ENCODE data around the gene SCAMP2.
"Not testable (repeated sequence)": the region's sequence is repeated elsewhere in the genome, so short reads cannot be mapped to it uniquely, and the experiment has no call there.

The SCAMP2 gene

DNA sequence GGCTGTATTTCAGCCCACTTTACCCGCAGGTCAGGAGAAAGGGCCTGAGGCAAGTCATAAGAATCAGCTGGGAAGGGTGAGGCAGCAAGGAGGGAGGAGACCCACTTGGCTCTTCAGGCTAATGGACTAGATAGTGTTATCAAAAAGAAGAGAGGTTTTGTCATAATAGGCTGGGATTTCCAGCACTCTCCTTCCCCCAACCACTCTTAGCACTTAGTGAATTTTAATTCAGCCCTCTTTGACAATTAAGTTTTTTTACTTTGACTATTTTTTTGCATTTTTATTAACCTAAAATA is 17.4 kb upstream of the SCAMP2 start:
- Histone ChIP-seq H3K36me3 (ENCODE audit: insufficient read depth) (no peaks in the 10 kb centered on the region; the same call in 1 of the 2 replicates), H3K4me3 (IDR thresholded peaks at IDR 0.05; ENCODE audit: insufficient read depth, low read depth, low read length) (no peak overlapping the region), H3K79me2 (ENCODE audit: insufficient read depth, low read depth) (no peaks in the 10 kb centered on the region), H3K4me2 (peak overlapping the region; percentile 66), H3K27ac (no peak overlapping the region), H2AFZ (ENCODE audit: low read depth) (peak overlapping the region; percentile 82; the same call in 1 of the 2 replicates), H3K4me1 (ENCODE audit: low read depth, poor library complexity, severe bottlenecking) (peaks cover 14% of the 10 kb centered on the region), H3K27me3 (ENCODE audit: insufficient read depth, low read depth) (no peaks in the 10 kb centered on the region), H4K20me1 (ENCODE audit: insufficient read depth) (no peaks in the 10 kb centered on the region), H3K9ac (peak overlapping the region; percentile 83; the same call in 1 of the 2 replicates)
- no peak for TF ChIP-seq CTCF (conservative IDR thresholded peaks at IDR 0.05; ENCODE audit: low read depth, low read length)

- Histone ChIP-seq H2AFZ (ENCODE audit: low read depth) (peak within 1 kb of the TSS; percentile 82), H3K36me3 (ENCODE audit: insufficient read depth) (no peaks in the 10 kb centered on the region; the same call in 1 of the 2 replicates), H3K27ac (0 out of 2 replicates have a peak within 1 kb of the TSS, but pooled peaks have one; percentile 25), H3K4me3 (IDR thresholded peaks at IDR 0.05; ENCODE audit: insufficient read depth, low read depth, low read length) (no peak within 1 kb of the TSS), H4K20me1 (ENCODE audit: insufficient read depth) (no peaks in the 10 kb centered on the region), H3K4me2 (peak within 1 kb of the TSS; percentile 66), H3K27me3 (ENCODE audit: insufficient read depth, low read depth) (no peaks in the 10 kb centered on the region), H3K4me1 (ENCODE audit: low read depth, poor library complexity, severe bottlenecking) (peaks cover 14% of the 10 kb centered on the region), H3K9ac (peak within 1 kb of the TSS; percentile 83), H3K79me2 (ENCODE audit: insufficient read depth, low read depth) (no peaks in the 10 kb centered on the region)
- no peak for TF ChIP-seq CTCF (conservative IDR thresholded peaks at IDR 0.05; ENCODE audit: low read depth, low read length)
Measured at GRCh38 chr15:74889883-74890664, 16.9 kb upstream of the SCAMP2 start, which contains the start of gene MPI. MPI (plus strand) TSS chr15:74890042; CDS start chr15:74890074, 32 bp downstream.

- Histone ChIP-seq H3K9ac (peak overlapping the region; percentile 83), H3K4me2 (peak overlapping the region; percentile 66; the same call in 1 of the 2 replicates), H3K27ac (no peak overlapping the region), H2AFZ (ENCODE audit: low read depth) (peak overlapping the region; percentile 82), H3K27me3 (ENCODE audit: insufficient read depth, low read depth) (no peaks in the 10 kb centered on the region), H4K20me1 (ENCODE audit: insufficient read depth) (no peaks in the 10 kb centered on the region), H3K79me2 (ENCODE audit: insufficient read depth, low read depth) (no peaks in the 10 kb centered on the region), H3K4me3 (IDR thresholded peaks at IDR 0.05; ENCODE audit: insufficient read depth, low read depth, low read length) (no peak overlapping the region), H3K4me1 (ENCODE audit: low read depth, poor library complexity, severe bottlenecking) (peaks cover 14% of the 10 kb centered on the region), H3K36me3 (ENCODE audit: insufficient read depth) (no peaks in the 10 kb centered on the region; the same call in 1 of the 2 replicates)
- TF ChIP-seq CTCF (conservative IDR thresholded peaks at IDR 0.05; ENCODE audit: low read depth, low read length): no peak
Measured at GRCh38 chr15:74889390-74889882, 16.3 kb upstream of the SCAMP2 start.

DNA sequence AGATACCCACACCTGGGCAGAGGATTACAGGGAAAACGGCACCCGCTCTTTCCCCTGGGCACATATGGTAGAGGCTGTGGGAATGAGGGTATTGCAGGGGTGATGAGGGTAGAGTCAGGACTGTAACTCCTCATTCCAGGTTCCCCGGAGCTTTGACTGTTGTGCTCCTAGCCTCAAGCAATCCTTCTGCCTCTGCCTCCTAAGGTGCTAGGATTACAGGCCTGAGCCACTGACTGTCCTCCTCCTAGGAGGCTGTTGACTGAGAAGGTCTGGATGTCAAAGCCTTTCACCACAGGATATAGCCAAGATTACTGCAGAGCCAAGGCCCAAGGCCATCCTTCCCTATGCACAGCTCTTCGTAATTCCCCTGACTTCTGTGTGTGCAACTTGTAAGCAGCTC is 15.6 kb upstream of the SCAMP2 start:
- H4K20me1 ChIP-seq (ENCODE audit: insufficient read depth): no peaks in the 10 kb centered on the region
- no peaks in the 10 kb centered on the region; the same call in 1 of the 2 replicates for H3K36me3 ChIP-seq (ENCODE audit: insufficient read depth)
- H3K4me3 ChIP-seq (IDR thresholded peaks at IDR 0.05; ENCODE audit: insufficient read depth, low read depth, low read length): no peak overlapping the region
- H3K4me2 ChIP-seq: no peak overlapping the region
- no peak for TF ChIP-seq CTCF (conservative IDR thresholded peaks at IDR 0.05; ENCODE audit: low read depth, low read length)
- no peaks in the 10 kb centered on the region for H3K79me2 ChIP-seq (ENCODE audit: insufficient read depth, low read depth)
- H3K4me1 ChIP-seq (ENCODE audit: low read depth, poor library complexity, severe bottlenecking): peaks cover 14% of the 10 kb centered on the region
- H3K9ac ChIP-seq: no peak overlapping the region
- H2AFZ ChIP-seq (ENCODE audit: low read depth): no peak overlapping the region
- no peaks in the 10 kb centered on the region for H3K27me3 ChIP-seq (ENCODE audit: insufficient read depth, low read depth)
- no peak overlapping the region for H3K27ac ChIP-seq

DNA sequence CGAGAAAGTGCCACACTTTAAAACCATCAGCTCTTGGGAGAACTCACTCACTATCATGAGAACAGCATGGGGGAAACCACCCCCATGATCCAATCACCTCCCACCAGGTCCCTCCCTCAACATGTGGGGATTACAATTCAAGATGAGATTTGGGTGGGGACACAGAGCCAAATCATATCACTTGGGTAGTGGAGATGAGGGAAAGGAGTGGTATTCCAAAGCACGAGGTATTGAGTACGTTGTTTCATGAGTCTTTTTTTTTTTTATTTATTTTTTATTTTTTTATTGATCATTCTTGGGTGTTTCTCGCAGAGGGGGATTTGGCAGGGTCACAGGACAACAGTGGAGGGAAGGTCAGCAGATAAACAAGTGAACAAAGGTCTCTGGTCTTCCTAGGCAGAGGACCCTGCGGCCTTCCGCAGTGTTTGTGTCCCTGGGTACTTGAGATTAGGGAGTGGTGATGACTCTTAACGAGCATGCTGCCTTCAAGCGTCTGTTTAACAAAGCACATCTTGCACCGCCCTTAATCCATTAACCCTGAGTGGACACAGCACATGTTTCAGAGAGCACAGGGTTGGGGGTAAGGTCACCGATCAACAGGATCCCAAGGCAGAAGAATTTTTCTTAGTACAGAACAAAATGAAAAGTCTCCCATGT is 14.5 kb upstream of the SCAMP2 start:
- H3K27me3 ChIP-seq (ENCODE audit: insufficient read depth, low read depth); H3K36me3 ChIP-seq (ENCODE audit: insufficient read depth); H3K4me2 ChIP-seq; H3K4me3 ChIP-seq (IDR thresholded peaks at IDR 0.05; ENCODE audit: insufficient read depth, low read depth, low read length); H2AFZ ChIP-seq (ENCODE audit: low read depth); H4K20me1 ChIP-seq (ENCODE audit: insufficient read depth); H3K9ac ChIP-seq; H3K27ac ChIP-seq; H3K79me2 ChIP-seq (ENCODE audit: insufficient read depth, low read depth): not testable (repeated sequence)
- H3K4me1 ChIP-seq (ENCODE audit: low read depth, poor library complexity, severe bottlenecking): peaks cover 13% of the 10 kb centered on the region
